HG03442 (cell line): ENCODE results near the gene SLCO3A1.

ENCODE experiments used
- ATAC-seq: cut with Tn5 transposase; IDR thresholded peaks from one replicate; pipeline ENCODE4 v1.9.1; 2021; ENCODE audit warnings: mild to moderate bottlenecking, moderate library complexity; ENCODE audit not compliant: unreplicated experiment

The SLCO3A1 gene

GRCh38 chr15:92118936-92119325 is 265.4 kb downstream of the SLCO3A1 start:
- ATAC-seq, result no peak

- ATAC-seq, result no peak
Observed at GRCh38 chr15:92120094-92120795, 266.7 kb downstream of the SLCO3A1 start.

- no peak for ATAC-seq
Observed at GRCh38 chr15:92121047-92121446, 267.5 kb downstream of the SLCO3A1 start.

GRCh38 chr15:92122259-92122658 is 268.8 kb downstream of the SLCO3A1 start:
- ATAC-seq, result no peak

GRCh38 chr15:92123962-92124656 is 270.6 kb downstream of the SLCO3A1 start:
- no peak for ATAC-seq

GRCh38 chr15:92124657-92125010 is 271.1 kb downstream of the SLCO3A1 start:
- ATAC-seq, result no peak

GRCh38 chr15:92128788-92129187 is 275.3 kb downstream of the SLCO3A1 start:
- ATAC-seq, result no peak

- ATAC-seq, result no peak
Observed at GRCh38 chr15:92130244-92130643, 276.7 kb downstream of the SLCO3A1 start.

- no peak for ATAC-seq
Observed at GRCh38 chr15:92130906-92131305, 277.4 kb downstream of the SLCO3A1 start.

- no peak for ATAC-seq
Observed at GRCh38 chr15:92132982-92133755, 279.7 kb downstream of the SLCO3A1 start.

- ATAC-seq, result no peak
Observed at GRCh38 chr15:92140796-92141195, 287.3 kb downstream of the SLCO3A1 start.

- no peak for ATAC-seq
Observed at GRCh38 chr15:92141607-92142006, 288.1 kb downstream of the SLCO3A1 start.

GRCh38 chr15:92142242-92143232 is 289.0 kb downstream of the SLCO3A1 start:
- ATAC-seq, result no peak

- ATAC-seq, result no peak
Observed at GRCh38 chr15:92143765-92144164, 290.3 kb downstream of the SLCO3A1 start.

GRCh38 chr15:92146511-92147150 is 293.1 kb downstream of the SLCO3A1 start:
- no peak for ATAC-seq

GRCh38 chr15:92149029-92149428 is 295.5 kb downstream of the SLCO3A1 start:
- no peak for ATAC-seq

GRCh38 chr15:92149465-92149864 is 296.0 kb downstream of the SLCO3A1 start:
- no peak for ATAC-seq

GRCh38 chr15:92151168-92151567 is 297.7 kb downstream of the SLCO3A1 start:
- no peak for ATAC-seq

GRCh38 chr15:92151741-92152140 is 298.2 kb downstream of the SLCO3A1 start:
- no peak for ATAC-seq

- ATAC-seq, result no peak
Observed at GRCh38 chr15:92152983-92153382, 299.5 kb downstream of the SLCO3A1 start.
